CD4-positive, alpha-beta T cell (primary cell): ENCODE measurements around the gene TECRL. TPM values are rescaled to one million over a fixed set of nuclear protein-coding genes. Genes with fewer than 3 reads are reported as not detected.

ENCODE experiments used
- ATAC-seq: fragments of 200-7000 bp; cut with Tn5 transposase; one replicate; pipeline ENCODE4 v1.10.0; 2022; ENCODE audit warnings: mild to moderate bottlenecking; ENCODE audit not compliant: poor library complexity
- CTCF ChIA-PET: fragments of 350-600 bp; sonication (Branson Sonifier 250); formaldehyde crosslinking; loops from one replicate; lab custom pipeline; 2021; ENCODE audit warnings: antibody characterized with exemption, inconsistent platforms; lab: Charles Lee
- POLR2A ChIA-PET: fragments of 350-600 bp; sonication (Branson Sonifier 250); formaldehyde crosslinking; loops from one replicate; lab custom pipeline; 2021; ENCODE audit warnings: antibody characterized with exemption, inconsistent platforms; lab: Charles Lee
- DNase-seq, 14 experiments: peaks; one replicate each; pipeline ENCODE4 v3.0.0-alpha.2; 2013 to 2020; ENCODE audit warnings: mixed read lengths in 2 of 14
- H3K27ac ChIP-seq, 2 donors: one replicate each; pipeline versions ENCODE4 v1.5.1 to v1.7.0; 2013; ENCODE audit warnings: low read length in 2 of 2, low read depth in 1 of 2, mild to moderate bottlenecking in 1 of 2
- H3K27me3 ChIP-seq, 2 experiments: 1 replicate in 1 of 2; 2 replicates in 1 of 2; pipeline versions ENCODE4 v1.6.1 to v1.7.0; 2013; ENCODE audit warnings: low read length in 2 of 2, control low read depth in 1 of 2, mild to moderate bottlenecking in 1 of 2, moderate library complexity in 1 of 2; ENCODE audit not compliant: insufficient read depth in 2 of 2, control insufficient read depth in 1 of 2
- H3K36me3 ChIP-seq: one replicate; pipeline ENCODE4 v1.6.1; 2013; ENCODE audit warnings: low read length, control low read depth; ENCODE audit not compliant: insufficient read depth
- H3K4me1 ChIP-seq: one replicate; pipeline ENCODE4 v1.6.1; 2013; ENCODE audit warnings: low read length, control low read depth; ENCODE audit not compliant: insufficient read depth
- H3K4me3 ChIP-seq: one replicate; pipeline ENCODE4 v1.5.1; 2013; ENCODE audit warnings: mild to moderate bottlenecking, low read length, moderate library complexity
- H3K9me3 ChIP-seq, 2 experiments: 1 replicate in 1 of 2; 2 replicates in 1 of 2; pipeline versions ENCODE4 v1.6.1 to v1.7.0; 2013; ENCODE audit warnings: low read length in 2 of 2, mild to moderate bottlenecking in 2 of 2, control low read depth in 1 of 2, moderate library complexity in 1 of 2; ENCODE audit not compliant: control insufficient read depth in 1 of 2, insufficient read depth in 1 of 2
- H3K27ac Mint-ChIP-seq: one replicate; pipeline ENCODE4 v1.8.0; 2020; ENCODE audit warnings: mixed read lengths
- H3K27me3 Mint-ChIP-seq: one replicate; pipeline ENCODE4 v1.8.0; 2021; ENCODE audit warnings: mixed read lengths
- H3K36me3 Mint-ChIP-seq: one replicate; pipeline ENCODE4 v1.8.0; 2021; ENCODE audit warnings: low read depth, mixed read lengths
- H3K4me1 Mint-ChIP-seq: one replicate; pipeline ENCODE4 v1.8.0; 2021; ENCODE audit warnings: low read depth, mixed read lengths
- H3K4me3 Mint-ChIP-seq: one replicate; pipeline ENCODE4 v1.8.0; 2020; ENCODE audit warnings: mild to moderate bottlenecking, mixed read lengths
- H3K9me3 Mint-ChIP-seq: one replicate; pipeline ENCODE4 v1.8.0; 2020; ENCODE audit warnings: mixed read lengths
- intact Hi-C, 2 experiments: fragments of 100-400 bp; cut with DNase I in 1 of 2; cut with micrococcal nuclease in 1 of 2; formaldehyde crosslinking; loops; one replicate each; pipeline versions ENCODE4 v1.15.1 to v1.9.0; 2023 to 2025; cut with DNase I, micrococcal nuclease
- polyA plus RNA-seq, 2 donors: library from polyadenylated mRNA; unstranded; fragments of 120-200 nt; gene quantifications; one replicate each; pipeline ENCODE4 v1.2.1, GENCODE V29; 2013
- total RNA-seq, 174 experiments: library from RNA in 2 of 174; stranded (reverse) in 2 of 174; gene quantifications; one replicate each; pipeline ENCODE4 v1.2.3 and lab custom pipeline; 2021 to 2026
- TF ChIP-seq, protein P1 (sequence below): fragments of 200-600 bp; IDR thresholded peaks from one replicate; pipeline ENCODE4 v1.8.0; 2022; ENCODE audit warnings: antibody characterized with exemption, mild to moderate bottlenecking

The TECRL gene
- total RNA-seq: not detected
- not detected for polyA plus RNA-seq (2013, experiment 1 of 2)
- polyA plus RNA-seq (2013, experiment 2 of 2): 0.48 TPM
- total RNA-seq (lab: John Stamatoyannopoulos, UW): 0 to 0.08 (median 0) reads per million in 172 experiments

GRCh38 chr4:64409300-64409699, at the start of gene TECRL:
TSS of gene TECRL (minus strand) at chr4:64409450. CDS start at chr4:64409351, 99 bp downstream.
- no peaks in the 10 kb centered on the region for H3K27me3 ChIP-seq
- no peaks in the 10 kb centered on the region for H3K36me3 ChIP-seq
- ATAC-seq (no peak), DNase-seq (no peak)
- intact Hi-C loops: no loop called here
- CTCF ChIA-PET: no interaction called here
- POLR2A ChIA-PET: no interaction called here
- H3K9me3 ChIP-seq: no peaks in the 10 kb centered on the region
- TF ChIP-seq, protein P1, sequence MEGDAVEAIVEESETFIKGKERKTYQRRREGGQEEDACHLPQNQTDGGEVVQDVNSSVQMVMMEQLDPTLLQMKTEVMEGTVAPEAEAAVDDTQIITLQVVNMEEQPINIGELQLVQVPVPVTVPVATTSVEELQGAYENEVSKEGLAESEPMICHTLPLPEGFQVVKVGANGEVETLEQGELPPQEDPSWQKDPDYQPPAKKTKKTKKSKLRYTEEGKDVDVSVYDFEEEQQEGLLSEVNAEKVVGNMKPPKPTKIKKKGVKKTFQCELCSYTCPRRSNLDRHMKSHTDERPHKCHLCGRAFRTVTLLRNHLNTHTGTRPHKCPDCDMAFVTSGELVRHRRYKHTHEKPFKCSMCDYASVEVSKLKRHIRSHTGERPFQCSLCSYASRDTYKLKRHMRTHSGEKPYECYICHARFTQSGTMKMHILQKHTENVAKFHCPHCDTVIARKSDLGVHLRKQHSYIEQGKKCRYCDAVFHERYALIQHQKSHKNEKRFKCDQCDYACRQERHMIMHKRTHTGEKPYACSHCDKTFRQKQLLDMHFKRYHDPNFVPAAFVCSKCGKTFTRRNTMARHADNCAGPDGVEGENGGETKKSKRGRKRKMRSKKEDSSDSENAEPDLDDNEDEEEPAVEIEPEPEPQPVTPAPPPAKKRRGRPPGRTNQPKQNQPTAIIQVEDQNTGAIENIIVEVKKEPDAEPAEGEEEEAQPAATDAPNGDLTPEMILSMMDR: no peak
- H3K27me3 Mint-ChIP-seq: no peaks in the 10 kb centered on the region
- peaks cover 6% of the 10 kb centered on the region for H3K9me3 Mint-ChIP-seq
- H3K4me1 ChIP-seq: no peaks in the 10 kb centered on the region
- H3K27ac ChIP-seq: no peak within 1 kb of the TSS
- no peak within 1 kb of the TSS for H3K4me3 ChIP-seq
- no peak within 1 kb of the TSS for H3K4me3 Mint-ChIP-seq
- no peaks in the 10 kb centered on the region for H3K4me1 Mint-ChIP-seq
- no peak within 1 kb of the TSS for H3K27ac Mint-ChIP-seq
- H3K36me3 Mint-ChIP-seq: no peaks in the 10 kb centered on the region

GRCh38 chr4:64432674-64433073, 23.4 kb upstream of the TECRL start:
- Histone ChIP-seq H3K9me3 (peaks cover 7 to 48% of the 10 kb centered on the region in 2 experiments), H3K27me3 (no peaks in the 10 kb centered on the region), H3K36me3 (no peaks in the 10 kb centered on the region), H3K4me1 (no peaks in the 10 kb centered on the region), H3K4me3 (no peak overlapping the region), H3K27ac (no peak overlapping the region)
- ATAC-seq: no peak
- POLR2A ChIA-PET: no interaction called here
- Mint-ChIP-seq H3K4me1 (no peaks in the 10 kb centered on the region), H3K27ac (no peak overlapping the region), H3K9me3 (peaks cover 15% of the 10 kb centered on the region), H3K36me3 (no peaks in the 10 kb centered on the region), H3K4me3 (no peak overlapping the region), H3K27me3 (no peaks in the 10 kb centered on the region)
- intact Hi-C loops: no loop called here
- CTCF ChIA-PET: interaction anchor here (0.8 kb wide), 1 partner anchor 13 kb away, joined by 3 read pairs; no protein-coding TSS in a partner anchor
- TF ChIP-seq, protein P1: no peak
- DNase-seq: no peak

DNA sequence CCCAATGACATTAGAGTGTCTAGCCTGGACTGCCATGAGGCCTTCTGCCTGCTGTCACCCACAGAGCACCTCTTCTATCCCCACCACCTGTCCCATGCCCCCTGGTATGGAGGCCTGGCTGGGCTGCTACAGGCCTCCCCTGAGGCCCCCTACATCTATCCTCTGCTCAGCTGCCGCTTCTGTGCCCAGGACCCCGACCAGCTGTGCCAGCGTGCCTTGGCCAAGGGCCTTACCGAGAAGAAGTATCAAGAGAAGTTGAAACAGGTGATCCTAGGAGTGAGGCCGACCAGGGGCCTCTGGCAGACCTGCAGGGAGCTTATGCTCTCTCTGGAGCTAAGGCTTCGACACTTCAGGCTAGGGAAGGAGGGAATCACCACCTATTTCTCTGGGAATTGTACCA, 21.7 kb upstream of the TECRL start:
- no peak for DNase-seq
- Mint-ChIP-seq H3K4me3 (no peak overlapping the region), H3K4me1 (no peaks in the 10 kb centered on the region), H3K27ac (no peak overlapping the region), H3K9me3 (peaks cover 15% of the 10 kb centered on the region), H3K36me3 (no peaks in the 10 kb centered on the region), H3K27me3 (no peaks in the 10 kb centered on the region)
- Histone ChIP-seq H3K9me3 (peaks cover 7 to 48% of the 10 kb centered on the region in 2 experiments), H3K4me1 (no peaks in the 10 kb centered on the region), H3K27ac (no peak overlapping the region), H3K4me3 (no peak overlapping the region), H3K27me3 (no peaks in the 10 kb centered on the region), H3K36me3 (no peaks in the 10 kb centered on the region)
- intact Hi-C loops: no loop called here
- ATAC-seq: no peak
- ChIA-PET CTCF (no interaction called here), POLR2A (no interaction called here)
- TF ChIP-seq, protein P1: no peak
